HG03066 (cell line): ENCODE data around the gene KNDC1.
"Not testable (repeated sequence)": the region's sequence is repeated elsewhere in the genome, so short reads cannot be mapped to it uniquely, and the experiment has no call there.

ENCODE experiments used
- ATAC-seq: cut with Tn5 transposase; IDR thresholded peaks from one replicate; pipeline ENCODE4 v1.9.1; 2021; ENCODE audit warnings: low read depth; ENCODE audit not compliant: unreplicated experiment

The KNDC1 gene

GRCh38 chr10:133126431-133127290, 33.4 kb upstream of the KNDC1 start:
- no peak for ATAC-seq

- no peak for ATAC-seq
Measured at GRCh38 chr10:133127291-133128125, 32.5 kb upstream of the KNDC1 start.

GRCh38 chr10:133128126-133129070, 31.6 kb upstream of the KNDC1 start:
- no peak for ATAC-seq

- ATAC-seq = no peak
Measured at GRCh38 chr10:133129071-133129858, 30.8 kb upstream of the KNDC1 start.

- no peak for ATAC-seq
Measured at GRCh38 chr10:133129859-133130495, 30.0 kb upstream of the KNDC1 start.

- ATAC-seq = no peak
Measured at GRCh38 chr10:133130602-133131001, 29.4 kb upstream of the KNDC1 start.

- no peak for ATAC-seq
Measured at GRCh38 chr10:133131053-133131452, 29.0 kb upstream of the KNDC1 start.

- no peak for ATAC-seq
Measured at GRCh38 chr10:133131734-133132472, 28.1 kb upstream of the KNDC1 start.

GRCh38 chr10:133132473-133133291, 27.3 kb upstream of the KNDC1 start:
- no peak for ATAC-seq

GRCh38 chr10:133133471-133134231, 26.4 kb upstream of the KNDC1 start:
- no peak for ATAC-seq

- ATAC-seq = no peak
Measured at GRCh38 chr10:133134411-133135115, 25.5 kb upstream of the KNDC1 start.

- ATAC-seq = no peak
Measured at GRCh38 chr10:133135116-133135465, 24.9 kb upstream of the KNDC1 start.

GRCh38 chr10:133137486-133138145, 22.4 kb upstream of the KNDC1 start:
- not testable (repeated sequence) for ATAC-seq

GRCh38 chr10:133139551-133140065, 20.4 kb upstream of the KNDC1 start:
- ATAC-seq = no peak

- no peak for ATAC-seq
Measured at GRCh38 chr10:133140417-133141143, 19.4 kb upstream of the KNDC1 start.
